GM12891 (cell line): ENCODE results near the gene ATG7.

Source experiments
- PAX5 ChIP-seq: IDR thresholded peaks from 2 replicates; pipeline ENCODE4 v1.6.1; 2011; ENCODE audit warnings: low read length, moderate library complexity, mild to moderate bottlenecking; ENCODE audit not compliant: insufficient read depth, severe bottlenecking
- POLR2A ChIP-seq: IDR thresholded peaks from 2 replicates; pipeline ENCODE4 v1.6.1; 2011; ENCODE audit warnings: low read depth, low read length, control low read depth
- SPI1 ChIP-seq: IDR thresholded peaks from 2 replicates; pipeline ENCODE4 v1.6.1; 2011; ENCODE audit warnings: low read depth, low read length, control low read depth
- TAF1 ChIP-seq: IDR thresholded peaks from 2 replicates; pipeline ENCODE4 v1.6.1; 2011; ENCODE audit warnings: low read depth, low read length, control low read depth

DNA sequence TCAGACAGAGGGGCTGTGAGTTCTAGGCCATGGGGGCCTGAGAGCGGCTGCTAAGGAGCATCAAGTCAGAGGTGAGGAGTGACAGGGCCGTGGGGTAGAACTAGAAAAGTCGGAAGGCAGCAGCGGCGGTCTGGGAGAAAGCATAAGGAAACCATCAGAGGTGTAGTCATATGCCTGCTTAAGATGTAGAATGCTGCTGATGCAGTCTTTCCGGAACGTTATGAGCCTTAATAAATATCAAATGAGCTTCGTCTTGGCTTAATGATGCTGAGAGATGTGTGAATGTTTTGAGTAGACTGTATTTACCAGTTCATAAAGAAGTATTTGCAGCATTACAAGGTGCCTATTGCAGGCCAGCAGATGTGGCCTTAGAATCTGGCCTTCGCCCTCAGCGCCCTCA, 15.2 kb downstream of the ATG7 start:
- TF ChIP-seq POLR2A (no peak), SPI1 (no peak), PAX5 (no peak), TAF1 (no peak)
